NCI-H146 (cell line): ENCODE results near the gene NR3C1.

ENCODE experiments used
- DNase-seq: peaks from one replicate; lab custom pipeline; 2025; lab: John Stamatoyannopoulos, UW

The NR3C1 gene

DNA sequence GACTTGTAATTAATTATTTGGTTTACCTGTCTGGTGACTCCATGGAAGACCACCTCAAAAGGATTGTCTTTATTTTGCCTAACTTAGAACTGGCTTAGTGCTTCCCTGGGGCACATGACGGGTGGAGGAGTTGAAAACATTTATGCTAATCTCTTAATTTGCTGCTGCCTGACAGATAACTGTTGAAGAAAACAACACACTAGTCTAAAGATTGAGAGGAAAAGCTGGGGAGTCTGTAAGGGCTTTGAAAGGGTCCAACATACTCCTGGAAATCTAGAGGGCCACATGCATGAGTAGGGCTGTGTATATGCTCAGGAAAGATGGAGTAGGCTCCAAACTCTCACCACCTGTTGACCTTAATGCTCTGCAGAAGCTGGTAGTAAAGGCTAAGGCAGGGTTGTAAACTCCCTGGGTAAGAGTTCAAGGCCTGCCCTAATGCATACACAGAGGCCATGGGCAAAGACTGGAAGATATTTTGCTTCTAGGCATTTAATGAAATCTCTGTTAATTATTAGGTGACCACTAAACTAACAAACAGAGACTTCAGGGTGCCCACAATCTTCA lies 40.7 kb downstream of the NR3C1 start:
- no peak for DNase-seq

DNA sequence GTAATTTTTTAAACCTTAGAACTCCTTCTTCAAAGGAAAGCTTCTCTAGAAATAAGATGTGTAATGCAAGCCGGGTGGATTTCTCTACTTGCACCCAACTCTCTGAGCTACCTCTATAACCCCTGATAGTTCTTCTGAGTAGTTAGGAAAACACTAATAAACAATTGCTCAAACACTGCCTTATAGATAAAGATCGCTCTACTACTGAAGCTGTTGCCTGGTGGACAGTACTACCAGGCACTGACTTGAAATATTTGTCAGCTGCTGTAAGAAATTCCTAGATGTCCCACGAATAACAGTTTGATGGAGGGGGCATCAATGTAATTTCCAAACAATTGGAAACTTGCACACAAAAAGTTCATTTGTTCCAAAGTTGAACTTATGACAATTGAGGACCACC lies 42.0 kb downstream of the NR3C1 start:
- DNase-seq: no peak

DNA sequence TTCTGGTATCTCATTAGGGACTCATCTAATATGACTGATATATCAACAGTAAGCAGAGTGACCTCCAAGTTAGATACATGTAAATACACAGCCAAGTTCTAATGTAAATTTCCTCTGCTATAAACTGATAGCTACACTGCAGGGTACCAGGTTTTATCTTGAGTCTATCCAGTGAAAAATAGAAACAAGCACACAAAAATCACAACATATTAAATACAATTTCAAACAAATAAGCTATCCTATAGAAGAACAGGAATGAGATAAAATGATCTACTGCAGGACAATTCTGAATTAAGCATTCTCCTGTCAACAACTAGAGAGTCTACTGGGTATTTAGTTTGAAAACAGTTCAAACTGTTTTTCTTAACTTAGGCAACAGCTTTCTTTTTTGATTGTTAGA lies 42.7 kb downstream of the NR3C1 start:
- DNase-seq: no peak

DNA sequence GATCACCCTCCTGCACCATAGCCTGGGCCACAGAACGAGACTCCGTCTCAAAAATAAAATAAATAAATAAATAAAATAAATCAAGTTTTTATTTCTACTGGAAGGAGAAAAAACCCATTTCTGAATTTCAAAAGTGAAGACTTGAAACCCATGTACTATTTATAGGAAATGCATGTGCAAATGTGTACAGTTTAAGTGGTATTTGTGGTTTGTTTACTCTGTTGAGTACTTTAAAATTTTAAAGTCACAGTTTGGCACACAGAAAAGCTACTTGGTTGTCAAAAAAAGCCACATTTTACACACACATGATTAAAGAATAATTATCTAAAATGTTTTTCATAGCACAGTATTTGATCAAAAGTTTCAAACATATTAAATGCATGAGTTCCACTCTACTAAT lies 43.6 kb downstream of the NR3C1 start:
- no peak for DNase-seq

DNA sequence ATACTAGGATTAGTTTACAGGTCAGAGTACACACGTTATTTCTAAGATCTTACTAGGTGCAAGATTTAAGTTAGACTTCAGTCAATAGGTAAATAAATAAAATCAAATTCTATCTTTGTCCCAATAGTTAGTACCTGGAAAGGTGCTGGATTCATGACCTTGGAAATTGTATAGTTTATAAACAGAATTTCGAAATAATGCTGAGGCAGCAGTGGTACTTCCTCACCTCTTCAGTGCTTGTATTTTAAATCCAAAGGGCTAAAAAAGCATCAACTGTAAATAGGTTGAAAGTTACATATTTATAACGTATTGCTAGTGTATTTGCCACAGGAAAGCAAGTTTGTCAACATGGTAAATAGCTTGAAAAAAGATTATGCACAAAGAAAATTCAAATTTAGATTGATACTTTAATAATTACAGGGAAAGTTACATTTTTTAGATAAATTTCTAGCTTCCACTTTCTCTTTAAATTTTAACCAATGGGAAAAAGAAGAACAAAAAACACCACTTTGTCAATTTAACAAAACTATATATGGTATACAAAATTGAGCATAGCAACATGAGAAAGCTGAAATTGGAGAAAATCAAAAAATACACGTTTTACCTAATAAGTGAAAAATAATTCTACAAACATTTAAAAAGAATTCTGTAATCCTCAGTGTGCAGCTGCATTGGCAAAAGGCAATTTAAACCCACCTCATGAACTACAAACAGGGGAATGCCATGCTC lies 46.5 kb downstream of the NR3C1 start:
- no peak for DNase-seq

DNA sequence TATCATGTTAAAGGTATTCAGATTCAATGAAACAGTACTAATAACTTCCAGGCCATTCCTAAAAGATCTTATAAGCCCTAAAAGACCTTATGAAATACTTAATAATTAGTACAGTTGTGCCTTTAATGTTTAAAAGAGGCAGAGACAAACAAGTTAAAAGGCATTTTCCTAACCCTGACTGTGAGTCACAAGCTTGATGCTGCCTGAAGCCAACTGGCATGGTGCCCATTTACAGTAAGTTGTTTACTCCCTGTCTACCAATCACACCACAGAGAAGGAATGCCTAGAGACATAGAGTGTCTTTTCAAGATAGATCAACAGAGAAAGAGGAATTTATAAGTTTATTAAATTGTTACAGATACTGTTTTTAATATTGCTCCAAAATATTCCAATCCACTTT lies 47.8 kb downstream of the NR3C1 start:
- peak; percentile 36 for DNase-seq

DNA sequence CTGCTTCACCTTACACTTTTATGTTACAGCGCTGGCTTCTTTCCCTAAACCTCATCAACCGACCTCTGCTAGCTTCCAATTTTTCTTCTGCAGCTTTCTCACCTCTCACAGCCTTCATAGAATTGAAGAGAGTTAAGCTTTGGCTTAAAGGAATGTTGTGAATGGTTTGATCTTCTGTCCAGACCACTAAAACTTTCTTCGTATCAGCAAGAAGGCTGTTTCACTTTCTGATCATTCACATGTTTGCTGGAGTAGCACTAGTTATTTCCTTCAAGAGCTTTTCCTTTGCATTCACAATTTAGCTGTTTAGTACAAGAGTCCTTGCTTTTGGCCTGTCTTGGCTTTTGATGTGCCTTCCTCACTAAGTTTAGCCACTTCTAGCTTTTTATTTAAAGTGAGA lies 49.5 kb downstream of the NR3C1 start:
- no peak for DNase-seq

DNA sequence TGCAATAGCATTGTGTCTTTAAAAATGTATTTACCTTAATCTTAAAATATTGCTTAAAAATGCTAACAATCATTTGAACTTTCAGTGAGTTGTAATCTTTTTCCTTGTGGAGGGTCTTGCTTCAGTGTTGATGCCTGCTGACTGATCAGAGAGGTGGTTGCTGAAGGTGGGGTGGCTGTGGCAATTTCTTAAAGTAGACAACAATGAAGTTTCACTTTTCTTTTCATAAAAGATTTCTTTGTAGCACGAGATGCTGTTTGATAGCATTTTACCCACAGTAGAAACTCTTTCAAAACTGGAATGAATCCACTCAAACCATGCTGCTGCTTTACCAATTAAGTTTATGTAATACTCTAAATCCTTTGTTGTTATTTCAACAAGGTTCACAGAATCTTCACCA lies 50.8 kb downstream of the NR3C1 start:
- no peak for DNase-seq

DNA sequence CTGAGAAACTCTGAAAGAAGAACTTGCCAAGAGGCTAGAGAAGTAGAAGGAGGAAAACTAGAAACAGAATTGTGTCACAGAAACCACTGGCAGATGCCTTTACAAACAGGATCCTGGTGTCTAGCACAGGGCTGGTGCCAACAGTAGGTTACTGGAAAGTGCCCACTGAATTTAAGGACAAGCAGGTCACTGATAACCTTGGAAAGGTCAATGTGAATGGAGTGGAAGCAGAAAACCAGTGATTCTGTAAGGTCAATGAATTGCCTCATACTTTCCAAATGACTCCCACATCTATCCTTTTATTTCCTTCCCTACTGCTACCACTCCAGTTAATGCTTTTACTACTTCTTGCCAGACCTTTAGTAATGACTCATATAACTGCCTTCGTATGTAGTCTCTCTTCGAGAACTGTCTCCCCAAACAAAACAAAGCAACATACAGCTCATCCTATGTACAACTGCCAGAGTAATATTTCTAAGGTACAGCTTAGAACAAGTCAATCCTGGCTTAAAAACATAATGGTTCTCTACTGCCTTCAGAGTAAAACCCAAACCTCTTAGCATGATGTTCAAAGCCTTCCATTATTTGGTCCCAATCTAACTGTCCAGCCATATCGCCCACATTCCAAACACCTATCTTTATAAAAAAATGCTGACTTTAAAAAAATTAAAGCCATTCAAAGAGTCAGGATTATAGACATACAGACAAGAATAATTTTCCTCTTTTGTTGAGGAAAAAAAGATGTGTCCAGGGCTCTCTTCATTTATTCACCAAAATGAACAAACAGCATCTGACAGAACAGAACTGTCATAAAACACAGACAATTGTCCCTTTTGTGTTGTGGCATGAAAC lies 52.5 kb downstream of the NR3C1 start:
- DNase-seq: no peak

DNA sequence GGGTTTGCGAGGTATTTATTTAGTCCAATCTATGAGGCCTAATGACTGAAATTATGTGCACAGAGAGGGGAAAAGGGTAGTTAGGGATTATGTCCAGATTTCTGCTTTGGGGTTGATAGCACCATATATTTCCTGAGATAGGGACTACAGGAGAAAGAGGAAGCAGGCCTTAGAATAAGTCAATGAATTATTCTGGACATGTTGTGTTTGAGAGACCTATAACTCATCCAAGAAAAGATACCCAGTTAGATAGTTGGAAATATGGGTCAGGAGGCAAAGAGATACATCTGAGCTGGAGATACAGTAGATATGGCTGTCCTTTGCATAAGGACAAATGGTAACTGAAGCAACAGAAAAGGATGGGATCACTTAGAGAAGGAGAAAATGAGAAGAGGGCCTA lies 53.1 kb downstream of the NR3C1 start:
- DNase-seq: no peak

DNA sequence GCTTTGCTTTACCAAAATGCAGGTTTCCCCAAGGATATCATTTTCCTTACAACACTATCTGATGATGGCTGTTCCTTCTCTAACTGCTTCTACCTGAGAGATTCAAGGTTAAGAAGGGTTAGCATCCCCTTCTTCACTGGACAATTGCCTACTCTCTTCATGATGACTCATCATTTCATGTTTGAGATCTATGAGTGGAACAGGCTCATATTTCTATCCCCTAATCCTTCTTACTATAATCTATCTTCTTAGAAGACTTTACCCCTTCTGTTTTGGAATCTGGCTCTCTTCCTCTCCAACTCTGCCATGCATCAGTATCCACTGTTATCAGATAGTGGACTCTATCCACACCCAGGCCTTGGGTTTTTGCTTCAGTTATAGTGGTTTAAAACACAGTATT lies 54.3 kb downstream of the NR3C1 start:
- DNase-seq: no peak

DNA sequence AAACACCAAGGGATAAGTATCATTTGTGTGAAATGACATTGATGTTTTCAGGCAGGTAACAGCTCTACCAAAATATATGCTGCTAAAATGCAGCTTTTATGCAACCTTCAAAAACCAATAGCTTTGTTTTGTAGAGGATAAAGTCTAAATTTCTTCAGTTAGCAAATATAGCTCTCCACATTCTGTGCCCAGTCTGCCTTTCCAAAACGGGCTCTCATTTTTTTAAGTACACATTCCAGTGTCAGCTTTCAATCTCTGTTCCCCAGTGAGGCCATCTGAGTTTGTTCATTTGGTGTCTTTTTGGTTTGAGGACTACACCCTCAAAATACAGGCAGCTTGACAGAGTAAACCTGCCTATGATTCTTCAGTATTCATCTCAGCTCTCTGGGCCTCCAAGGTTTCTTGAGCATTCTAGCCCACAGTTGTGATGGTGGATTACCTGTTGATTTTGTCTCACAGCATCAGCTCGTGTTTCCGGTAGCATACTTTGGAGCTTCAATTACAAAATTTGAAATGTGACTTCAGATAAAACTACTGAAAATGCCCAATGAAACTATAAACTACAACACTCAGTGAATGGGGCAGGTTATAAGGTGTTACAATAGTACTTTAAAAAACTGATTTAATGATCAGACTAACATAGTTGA lies 55.7 kb downstream of the NR3C1 start:
- DNase-seq: no peak

DNA sequence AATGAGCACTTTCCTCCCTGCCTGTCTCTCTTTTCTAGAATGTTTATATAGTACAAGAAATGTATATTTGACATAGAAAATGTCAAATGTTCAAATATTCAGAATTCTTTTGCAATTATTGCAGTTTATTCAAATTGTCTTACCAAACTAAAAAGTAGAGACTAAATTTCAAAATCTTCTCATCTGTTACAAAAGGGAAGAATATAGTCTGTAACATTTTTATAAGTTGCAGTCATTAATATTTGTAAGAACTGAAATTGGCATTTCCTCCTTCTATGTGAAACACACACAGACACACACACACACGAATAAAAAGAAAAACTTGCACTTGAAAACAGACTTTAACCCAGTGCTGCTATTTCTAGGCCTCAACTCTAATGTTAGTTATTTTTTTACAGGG lies 56.4 kb downstream of the NR3C1 start:
- DNase-seq: no peak

DNA sequence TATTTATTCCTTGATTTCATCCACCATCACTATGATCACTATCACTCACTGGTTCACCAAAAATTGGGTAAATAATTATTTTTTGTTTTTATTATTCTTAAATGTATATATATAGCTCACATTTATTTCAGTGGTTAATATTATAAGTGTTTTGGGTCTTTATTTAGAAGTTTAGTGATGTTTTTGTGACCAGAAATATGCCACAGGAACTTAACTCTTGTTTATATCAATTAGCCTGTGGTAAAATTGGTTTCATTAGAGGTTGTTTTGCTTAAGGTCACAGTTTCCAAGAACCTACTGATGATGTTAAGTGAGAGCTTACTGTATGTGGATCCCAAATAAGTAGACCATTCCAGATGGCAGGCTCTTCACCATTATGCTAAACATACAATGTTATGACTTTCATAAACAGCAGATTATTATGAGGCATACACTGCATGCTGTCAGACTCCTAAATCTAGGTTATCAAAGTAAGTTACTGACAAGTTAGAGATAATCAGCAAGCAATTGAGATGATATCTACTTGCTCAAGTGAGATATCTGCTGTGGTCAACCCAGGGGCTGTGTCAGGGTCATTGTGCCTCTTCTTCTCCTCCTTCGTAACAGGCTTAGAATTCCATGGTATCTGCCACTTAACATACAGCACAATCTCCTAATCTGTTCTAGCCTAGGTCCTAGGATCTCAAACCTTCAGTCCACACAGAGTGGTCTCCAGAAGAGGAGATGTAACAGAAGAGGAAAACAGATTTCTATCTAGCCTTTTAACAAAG lies 57.6 kb downstream of the NR3C1 start:
- DNase-seq: no peak

DNA sequence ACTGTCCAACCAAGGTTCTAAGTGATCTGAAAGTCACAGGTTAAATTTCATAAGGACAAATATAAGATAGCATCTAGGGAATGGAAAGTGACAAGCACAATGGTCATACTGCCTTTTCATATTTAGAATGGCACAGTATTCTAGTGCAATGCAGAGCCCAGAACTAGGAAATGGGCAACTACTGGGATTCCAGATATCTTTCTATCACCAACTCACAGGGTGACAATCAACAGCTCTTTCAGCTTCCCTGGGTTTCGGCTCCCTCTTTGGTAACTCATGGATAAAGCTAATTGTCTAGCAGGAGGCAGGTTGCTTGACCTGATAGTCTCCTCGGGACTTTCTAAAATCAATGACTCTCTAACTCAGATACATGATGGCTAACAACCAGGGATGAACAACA lies 60.4 kb downstream of the NR3C1 start:
- no peak for DNase-seq

DNA sequence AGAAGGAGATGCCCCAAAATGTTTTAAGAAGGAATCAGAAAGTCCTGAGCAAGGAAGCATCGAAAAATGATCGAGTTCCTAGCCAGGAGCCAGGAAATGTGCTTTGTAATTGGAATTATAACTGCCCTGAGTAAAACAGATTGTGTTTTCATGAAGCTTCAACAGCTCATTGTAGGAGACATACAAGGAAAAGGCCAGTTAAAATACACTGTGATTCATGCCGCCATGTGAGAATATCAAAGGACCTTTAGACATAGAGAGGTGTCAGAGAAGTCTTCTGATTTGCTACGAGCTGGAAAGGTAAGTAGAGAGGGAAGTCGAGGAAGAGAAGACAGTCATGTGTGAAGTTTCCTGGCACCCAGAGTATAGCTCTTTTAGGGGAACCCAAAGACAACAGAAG lies 60.9 kb downstream of the NR3C1 start:
- DNase-seq: no peak

DNA sequence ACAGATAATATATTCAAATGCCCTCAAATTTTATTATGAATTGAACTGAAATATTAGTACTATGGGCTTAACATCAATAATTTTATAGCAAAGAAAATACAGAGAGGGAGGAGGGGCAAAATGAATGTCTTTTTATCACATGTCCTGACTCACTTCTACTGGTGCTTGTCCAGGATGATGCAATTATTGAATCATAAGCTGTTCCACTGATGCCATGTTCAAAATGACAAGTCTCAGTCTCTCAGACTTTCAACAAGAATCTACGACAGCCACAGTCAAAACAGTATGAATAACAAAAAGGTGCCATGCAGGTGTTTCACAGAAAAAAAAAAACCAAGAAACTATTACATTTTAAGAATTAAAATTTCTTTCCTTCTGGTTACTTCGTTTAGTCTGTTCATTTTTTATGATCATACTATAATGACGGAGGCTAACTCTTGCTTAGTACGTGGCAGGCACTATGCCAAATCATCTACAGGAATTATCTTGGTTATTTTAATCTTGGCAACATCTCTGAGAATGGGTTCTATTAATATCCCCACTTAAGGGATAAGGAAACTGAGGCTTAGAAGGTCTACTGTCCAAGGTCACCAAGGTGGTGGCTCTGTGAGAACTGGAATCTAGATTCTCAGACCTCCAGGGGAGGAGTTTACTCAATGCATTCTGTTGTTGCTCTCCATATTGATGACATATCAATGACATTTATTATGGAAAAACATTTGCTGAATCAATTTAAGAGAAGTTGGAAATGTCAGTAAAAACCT lies 61.5 kb downstream of the NR3C1 start:
- no peak for DNase-seq

DNA sequence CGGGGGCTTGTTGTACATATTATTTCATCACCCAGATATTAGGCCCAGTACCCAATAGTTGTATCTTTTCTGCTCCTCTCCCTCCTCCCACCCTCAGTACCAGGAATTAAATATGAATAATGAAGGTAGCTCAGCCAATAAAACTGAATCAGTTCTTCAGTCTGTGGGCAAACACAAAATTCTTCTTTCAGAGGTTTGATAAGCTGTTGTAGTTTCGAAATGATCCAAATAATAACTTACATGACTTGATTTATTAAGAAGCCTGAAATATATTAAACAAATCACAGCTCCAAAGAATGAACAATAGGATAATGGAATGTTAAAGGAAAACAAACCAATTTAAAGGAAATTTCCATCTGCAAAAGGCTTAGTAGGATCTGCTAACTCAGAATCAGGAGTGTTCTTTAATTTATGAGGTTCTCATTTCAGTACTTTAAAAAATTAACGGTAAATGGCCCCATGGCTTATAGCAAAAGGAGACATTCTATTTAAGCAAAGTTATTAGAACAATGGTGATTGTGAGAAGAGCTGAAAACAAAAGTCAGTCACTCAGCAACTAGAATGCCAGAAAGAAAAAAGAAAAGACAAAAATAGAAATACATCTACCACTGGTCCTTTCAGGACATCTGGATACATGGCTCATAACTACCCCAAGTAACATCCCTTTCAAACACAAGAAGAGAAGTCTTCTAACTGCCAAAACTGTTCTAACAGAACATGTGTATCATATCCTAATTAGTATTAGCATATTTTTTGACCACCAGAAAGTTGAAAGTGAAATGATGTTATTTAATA lies 62.4 kb downstream of the NR3C1 start:
- no peak for DNase-seq

DNA sequence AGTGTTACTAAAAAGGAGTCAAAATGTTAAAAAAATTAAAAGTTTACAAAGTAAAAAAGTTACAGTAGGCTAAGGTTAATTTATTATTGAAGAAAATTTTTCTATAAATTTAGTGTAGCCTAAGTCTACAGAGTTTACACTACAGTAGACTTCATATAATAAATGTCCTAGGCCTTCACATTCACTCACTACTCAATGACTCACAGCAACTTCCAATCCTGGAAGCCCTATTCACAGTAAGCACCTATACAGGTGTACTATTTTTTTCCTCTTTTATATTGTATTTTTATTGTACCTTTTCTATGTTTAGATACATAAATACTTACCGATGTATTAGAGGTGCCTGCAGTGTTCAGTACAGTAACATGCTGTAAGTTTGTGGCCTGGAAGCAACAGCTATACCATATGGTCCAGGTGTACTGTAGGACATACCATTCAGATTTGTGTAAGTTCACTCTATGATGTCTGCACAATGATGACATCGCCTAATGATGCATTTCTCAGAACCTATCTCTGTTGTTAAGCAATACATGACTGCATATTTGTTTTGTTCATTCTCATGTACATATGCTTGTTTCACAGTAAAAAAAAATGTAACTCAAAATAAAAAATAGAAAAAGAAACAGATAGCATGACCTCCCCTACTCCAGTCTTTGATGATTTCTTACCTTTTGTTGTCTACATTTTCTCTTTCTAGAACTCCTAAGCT lies 64.7 kb downstream of the NR3C1 start:
- DNase-seq: no peak

DNA sequence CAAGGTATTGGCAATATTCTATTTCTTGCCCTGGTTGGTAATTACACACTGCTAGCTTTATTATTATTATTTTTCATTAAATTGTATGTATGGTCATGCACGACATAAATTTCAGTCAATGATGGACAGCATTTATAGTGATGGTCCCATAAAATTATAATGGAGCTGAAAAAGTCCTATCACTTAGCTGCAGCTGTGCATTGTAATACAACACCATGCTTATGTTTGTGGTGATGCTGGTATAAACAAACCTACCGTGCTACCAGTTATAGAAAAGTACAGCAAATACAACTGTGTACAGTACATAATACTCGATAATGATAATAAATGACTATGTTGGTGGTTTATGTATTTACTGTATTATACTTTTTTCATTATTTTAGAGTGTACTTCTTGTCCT lies 65.5 kb downstream of the NR3C1 start:
- DNase-seq: no peak
